ENCODE measurements around the gene PAX9.
A peak's percentile ranks its signal among the peaks of the same experiment; 100 is the strongest.

Gene PAX9

DNA sequence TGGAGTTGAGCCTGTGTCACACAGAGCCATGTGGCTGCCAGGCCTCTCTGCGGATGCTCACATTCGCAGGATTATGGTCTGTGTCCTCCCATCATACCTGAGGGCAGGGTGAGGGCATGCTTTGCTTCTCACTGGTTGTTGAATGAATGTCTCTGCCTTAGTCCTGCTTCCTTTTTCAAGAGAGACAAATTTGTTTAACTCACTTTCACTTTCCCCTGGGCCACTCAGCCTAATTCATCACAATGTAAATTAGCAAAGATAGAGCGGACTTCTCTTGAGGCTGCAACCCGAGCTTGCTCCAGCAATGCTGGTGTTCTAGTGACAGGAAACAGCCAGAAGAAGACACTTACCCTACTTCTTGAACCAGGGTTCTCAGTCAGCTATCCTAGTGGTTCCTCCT lies 35.5 kb upstream of the PAX9 start:
- H3K4me3 ChIP-seq (ENCODE audit: low read depth, low read length), result no peak overlapping the region
- TF ChIP-seq, protein P1, sequence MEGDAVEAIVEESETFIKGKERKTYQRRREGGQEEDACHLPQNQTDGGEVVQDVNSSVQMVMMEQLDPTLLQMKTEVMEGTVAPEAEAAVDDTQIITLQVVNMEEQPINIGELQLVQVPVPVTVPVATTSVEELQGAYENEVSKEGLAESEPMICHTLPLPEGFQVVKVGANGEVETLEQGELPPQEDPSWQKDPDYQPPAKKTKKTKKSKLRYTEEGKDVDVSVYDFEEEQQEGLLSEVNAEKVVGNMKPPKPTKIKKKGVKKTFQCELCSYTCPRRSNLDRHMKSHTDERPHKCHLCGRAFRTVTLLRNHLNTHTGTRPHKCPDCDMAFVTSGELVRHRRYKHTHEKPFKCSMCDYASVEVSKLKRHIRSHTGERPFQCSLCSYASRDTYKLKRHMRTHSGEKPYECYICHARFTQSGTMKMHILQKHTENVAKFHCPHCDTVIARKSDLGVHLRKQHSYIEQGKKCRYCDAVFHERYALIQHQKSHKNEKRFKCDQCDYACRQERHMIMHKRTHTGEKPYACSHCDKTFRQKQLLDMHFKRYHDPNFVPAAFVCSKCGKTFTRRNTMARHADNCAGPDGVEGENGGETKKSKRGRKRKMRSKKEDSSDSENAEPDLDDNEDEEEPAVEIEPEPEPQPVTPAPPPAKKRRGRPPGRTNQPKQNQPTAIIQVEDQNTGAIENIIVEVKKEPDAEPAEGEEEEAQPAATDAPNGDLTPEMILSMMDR (IDR thresholded peaks at IDR 0.05; ENCODE audit: low read depth, low read length), result no peak

DNA sequence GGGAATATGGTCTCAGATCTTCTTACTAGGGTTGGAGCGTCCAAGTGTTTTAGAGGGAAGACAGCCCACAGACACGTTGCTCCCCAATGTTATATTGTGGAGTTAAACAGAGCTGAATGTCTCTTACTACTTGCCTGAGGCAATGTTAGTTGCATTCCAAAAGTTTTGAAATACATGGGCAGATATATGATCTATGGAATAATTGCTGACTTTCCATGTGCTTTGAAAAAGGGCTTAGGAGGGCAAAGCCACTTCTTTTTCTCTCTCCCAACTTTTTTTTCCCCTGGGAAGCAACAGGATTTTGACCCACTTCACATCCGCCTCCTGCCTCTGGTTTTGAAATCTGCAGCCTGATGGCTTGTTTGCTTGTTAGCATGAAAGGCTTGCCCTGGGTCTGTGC lies 33.7 kb upstream of the PAX9 start:
- TF ChIP-seq, protein P1 (IDR thresholded peaks at IDR 0.05; ENCODE audit: low read depth, low read length), result no peak
- H3K4me3 ChIP-seq (ENCODE audit: low read depth, low read length), result no peak overlapping the region

DNA sequence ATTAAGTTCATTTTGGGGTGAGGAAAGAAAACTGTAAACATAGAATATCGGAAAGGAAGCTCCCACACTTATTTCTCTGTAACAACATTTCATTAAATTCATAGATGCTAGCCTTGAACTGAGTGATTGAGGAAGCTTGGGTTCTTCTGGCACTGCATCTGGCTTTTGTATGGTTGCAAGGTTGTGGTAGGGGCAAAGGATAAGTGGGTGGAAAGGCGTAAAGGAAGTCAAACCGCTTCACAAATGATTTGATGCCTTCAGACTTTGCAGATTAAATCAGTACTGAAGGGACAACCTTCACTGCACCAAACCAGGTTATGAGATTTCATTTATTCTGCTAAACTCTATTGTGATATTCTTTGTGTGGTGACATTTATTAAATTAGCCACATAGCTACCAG lies 28.1 kb upstream of the PAX9 start:
- TF ChIP-seq, protein P1 (IDR thresholded peaks at IDR 0.05; ENCODE audit: low read depth, low read length), result no peak
- H3K4me3 ChIP-seq (ENCODE audit: low read depth, low read length), result no peak overlapping the region

DNA sequence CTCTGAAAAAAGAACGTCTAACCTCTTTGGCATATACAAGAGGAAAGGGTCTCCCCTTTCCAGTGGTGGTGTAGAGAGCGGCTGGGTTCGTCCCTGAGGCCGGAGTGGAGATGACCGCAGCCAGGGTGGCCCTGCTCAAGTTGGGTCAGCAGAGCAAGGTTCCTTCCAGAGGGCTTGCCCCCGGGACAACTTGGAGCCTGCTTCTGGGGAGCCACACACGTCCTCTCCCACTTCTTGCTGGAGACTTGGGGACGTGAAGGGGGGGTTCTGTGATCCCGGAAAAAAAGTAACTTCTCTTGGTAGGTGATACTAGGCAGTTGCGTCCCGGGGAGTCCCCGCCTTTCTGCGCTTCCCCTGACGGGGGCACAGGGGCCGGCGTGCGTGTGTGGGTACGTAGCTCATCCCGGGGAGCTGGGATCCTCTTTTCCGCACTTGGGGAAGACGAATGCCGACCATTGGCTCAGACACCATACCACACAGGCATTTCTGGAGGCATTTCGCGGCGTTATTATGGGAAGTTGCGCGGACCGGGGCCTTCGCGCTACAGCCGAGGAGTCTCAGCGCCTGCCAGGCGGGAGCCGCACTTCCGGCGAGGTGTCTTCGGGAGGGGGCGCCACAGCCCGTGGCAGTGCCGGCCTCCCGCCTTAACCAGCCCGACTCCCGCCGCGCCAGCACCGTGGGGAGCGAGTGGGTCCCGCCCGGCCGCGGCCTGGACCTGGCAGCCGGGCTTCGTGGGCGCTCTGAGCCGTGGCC lies 14.8 kb upstream of the PAX9 start:
- TF ChIP-seq, protein P1 (IDR thresholded peaks at IDR 0.05; ENCODE audit: low read depth, low read length), result no peak
- H3K4me3 ChIP-seq (ENCODE audit: low read depth, low read length), result peak overlapping the region; percentile 54

DNA sequence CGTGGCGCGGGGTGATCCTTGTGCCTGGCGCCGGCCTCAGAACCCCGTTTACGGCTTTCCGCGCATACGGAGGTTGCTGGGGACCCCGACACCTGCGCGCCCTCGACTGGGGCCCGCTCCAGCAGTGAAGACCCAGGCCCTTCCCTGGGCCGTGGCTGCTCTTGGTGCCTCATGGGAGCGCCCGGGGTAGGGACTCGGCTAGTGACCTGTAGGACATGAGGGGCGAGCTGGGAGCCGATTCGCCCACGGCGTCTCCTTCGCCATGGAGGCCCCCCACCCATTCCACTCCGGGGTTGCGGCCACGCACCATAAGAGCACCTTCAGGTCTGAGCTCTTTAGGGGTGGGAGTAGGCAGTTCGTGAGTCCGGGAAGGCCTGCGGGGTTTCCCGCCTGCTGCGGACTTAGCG lies 14.2 kb upstream of the PAX9 start:
- H3K4me3 ChIP-seq (ENCODE audit: low read depth, low read length), result peak overlapping the region; percentile 54
- TF ChIP-seq, protein P1 (IDR thresholded peaks at IDR 0.05; ENCODE audit: low read depth, low read length), result no peak

DNA sequence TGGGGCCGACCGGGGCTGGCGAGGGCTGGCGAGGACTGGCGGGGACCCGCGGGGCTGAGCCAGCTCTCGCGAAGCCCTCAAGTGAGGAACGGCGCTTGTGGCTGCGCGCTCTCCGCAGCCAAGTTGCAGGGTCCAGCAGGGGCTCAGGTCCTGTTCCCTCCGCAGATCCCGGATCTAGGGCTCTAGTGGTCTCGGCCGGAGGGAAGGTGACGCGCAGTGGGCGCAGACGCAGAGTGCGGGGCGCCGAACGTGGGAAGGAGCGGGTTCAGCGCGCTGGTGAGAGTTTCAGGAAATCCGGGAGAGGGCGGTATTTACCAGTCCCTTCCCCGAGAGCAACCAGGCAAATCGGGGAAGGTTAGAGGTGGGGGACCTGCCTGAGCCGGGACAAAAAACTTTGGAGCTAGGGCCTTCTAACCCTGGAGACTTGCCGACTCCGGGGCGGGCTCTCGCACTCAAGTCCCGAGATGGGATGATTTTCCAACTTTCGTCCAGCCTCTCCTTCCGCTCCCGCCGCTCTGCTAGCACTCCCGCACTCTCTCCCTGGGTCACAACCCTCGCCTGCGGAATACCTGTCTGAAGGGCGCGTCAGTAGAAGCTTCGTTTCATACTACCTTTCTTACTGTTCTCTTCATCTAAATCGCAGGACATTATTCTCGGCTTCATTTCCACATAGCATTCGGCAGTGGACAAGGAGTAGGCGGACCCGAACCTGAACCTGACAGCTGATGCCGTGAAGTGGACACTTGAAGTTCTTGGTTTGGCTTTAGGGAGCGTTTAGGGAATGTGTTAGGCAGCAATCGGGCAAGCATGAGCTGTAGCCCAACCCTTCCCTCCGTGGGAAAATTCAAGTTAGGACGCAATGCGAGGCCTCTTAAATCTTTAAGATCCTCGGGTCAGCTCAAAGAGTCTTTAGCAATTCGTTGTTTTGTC lies 13.6 kb upstream of the PAX9 start:
- TF ChIP-seq, protein P1 (IDR thresholded peaks at IDR 0.05; ENCODE audit: low read depth, low read length), result peak; percentile 41; the same call in 1 of the 2 replicates
- H3K4me3 ChIP-seq (ENCODE audit: low read depth, low read length), result peak overlapping the region; percentile 54
